Measurements from ENCODE around the gene PMEPA1. TPM values are rescaled to one million over a fixed set of nuclear protein-coding genes. Genes with fewer than 3 reads are reported as not detected.

Gene PMEPA1
- total and polyA plus RNA-seq, 4 donors: 0.61 to 1.5 (median 1.1) TPM

- TF ChIP-seq MAX (IDR thresholded peaks at IDR 0.05): no peak
These were observed 92.6 kb downstream of the PMEPA1 start (continued) for GRCh38 chr20:57617079-57617795.

GRCh38 chr20:57616143-57616951 lies 93.5 kb downstream of the PMEPA1 start:
- no peak for DNase-seq (ENCODE audit: low spot score)
- 74% methylated on average over 20 of the region's 20 CpGs for WGBS
- no peaks in the 10 kb centered on the region for H3K36me3 ChIP-seq (ENCODE audit: control insufficient read depth in 4 of 4, insufficient read depth in 3 of 4, low read depth in 1 of 4, low read length in 3 of 4)

More at GRCh38 chr20:57616143-57616951, 93.5 kb downstream of the PMEPA1 start:
- no peak for TF ChIP-seq REST (IDR thresholded peaks at IDR 0.05)
- no peak for TF ChIP-seq HNF4A (conservative IDR thresholded peaks at IDR 0.05)
- TF ChIP-seq HNF4G (IDR thresholded peaks at IDR 0.05): no peak
- TF ChIP-seq YY1 (IDR thresholded peaks at IDR 0.05): no peak
- no peak for TF ChIP-seq RAD21 (IDR thresholded peaks at IDR 0.05)
- TF ChIP-seq SP1 (IDR thresholded peaks at IDR 0.05): no peak
- no peak for TF ChIP-seq GABPA (IDR thresholded peaks at IDR 0.05 in 1 of 2, conservative IDR thresholded peaks at IDR 0.05 in 1 of 2)
- TF ChIP-seq CTCF (IDR thresholded peaks at IDR 0.05; ENCODE audit: low read depth, low read length, missing input control): no peak
- TF ChIP-seq RXRA (IDR thresholded peaks at IDR 0.05): no peak
- TF ChIP-seq ATF3 (IDR thresholded peaks at IDR 0.05): no peak
- Histone ChIP-seq H3K9ac (ENCODE audit: low read depth in 1 of 2, low read length in 2 of 2) (no peak overlapping the region), H3K4me1 (ENCODE audit: control insufficient read depth in 4 of 4, insufficient read depth in 4 of 4, low read length in 3 of 4) (no peaks in the 10 kb centered on the region), H3K4me3 (ENCODE audit: low read depth in 1 of 3, low read length in 3 of 3) (no peak overlapping the region), H3K27ac (ENCODE audit: low read depth in 1 of 2, low read length in 2 of 2) (no peak overlapping the region), H3K27me3 (ENCODE audit: control insufficient read depth in 4 of 4, insufficient read depth in 4 of 4, low read length in 3 of 4) (no peaks in the 10 kb centered on the region), H3K9me3 (ENCODE audit: control insufficient read depth in 4 of 4, low read length in 3 of 4) (no peaks in the 10 kb centered on the region)
